GM18508 (cell line): ENCODE data around the gene IL31RA.

Source experiments
- ATAC-seq: cut with Tn5 transposase; IDR thresholded peaks from one replicate; pipeline ENCODE4 v1.9.1; 2021; ENCODE audit warnings: moderate number of reproducible peaks; ENCODE audit not compliant: insufficient read depth, unreplicated experiment

IL31RA gene

GRCh38 chr5:55857247-55857640, 6.1 kb downstream of the IL31RA start:
- no peak for ATAC-seq

GRCh38 chr5:55858104-55858503, 6.9 kb downstream of the IL31RA start:
- no peak for ATAC-seq

- ATAC-seq, result no peak
Observed at GRCh38 chr5:55860288-55860687, 9.1 kb downstream of the IL31RA start.

GRCh38 chr5:55860709-55861108, 9.6 kb downstream of the IL31RA start:
- ATAC-seq, result no peak

- ATAC-seq, result no peak
Observed at GRCh38 chr5:55864606-55865541, 13.7 kb downstream of the IL31RA start.

- ATAC-seq, result no peak
Observed at GRCh38 chr5:55865831-55866230, 14.7 kb downstream of the IL31RA start.

GRCh38 chr5:55866485-55866884, 15.3 kb downstream of the IL31RA start:
- ATAC-seq, result no peak

GRCh38 chr5:55866934-55867333, 15.8 kb downstream of the IL31RA start:
- ATAC-seq, result no peak

- ATAC-seq, result no peak
Observed at GRCh38 chr5:55868846-55869245, 17.7 kb downstream of the IL31RA start.

- ATAC-seq, result no peak
Observed at GRCh38 chr5:55869847-55870246, 18.7 kb downstream of the IL31RA start.

- ATAC-seq, result no peak
Observed at GRCh38 chr5:55873234-55873633, 22.1 kb downstream of the IL31RA start.

GRCh38 chr5:55877655-55878054, 26.5 kb downstream of the IL31RA start:
- ATAC-seq, result no peak

- ATAC-seq, result no peak
Observed at GRCh38 chr5:55880453-55880852, 29.3 kb downstream of the IL31RA start.

GRCh38 chr5:55885359-55885758, 34.2 kb downstream of the IL31RA start:
- ATAC-seq, result no peak

GRCh38 chr5:55888205-55888604, 37.0 kb downstream of the IL31RA start:
- no peak for ATAC-seq

- ATAC-seq, result no peak
Observed at GRCh38 chr5:55892479-55892878, 41.3 kb downstream of the IL31RA start.

- no peak for ATAC-seq
Observed at GRCh38 chr5:55894135-55894534, 43.0 kb downstream of the IL31RA start.

- ATAC-seq, result no peak
Observed at GRCh38 chr5:55895346-55895745, 44.2 kb downstream of the IL31RA start.

- ATAC-seq, result no peak
Observed at GRCh38 chr5:55896238-55896637, 45.1 kb downstream of the IL31RA start.

- no peak for ATAC-seq
Observed at GRCh38 chr5:55896663-55897062, 45.5 kb downstream of the IL31RA start.

- no peak for ATAC-seq
Observed at GRCh38 chr5:55897206-55897894, 46.2 kb downstream of the IL31RA start.

GRCh38 chr5:55897905-55898304, 46.7 kb downstream of the IL31RA start:
- ATAC-seq, result no peak
